GOT3 (cell line): ENCODE data around the gene GFOD2.
"Not testable (repeated sequence)": the region's sequence is repeated elsewhere in the genome, so short reads cannot be mapped to it uniquely, and the experiment has no call there.

Experiments used
- DNase-seq: peaks from one replicate; lab custom pipeline; 2025; ENCODE audit warnings: mixed read lengths; lab: John Stamatoyannopoulos, UW

GFOD2 gene

GRCh38 chr16:67719048-67719777, at the start of gene GFOD2:
GFOD2 (minus strand) TSS chr16:67719316; CDS start chr16:67685715, 33,601 bp downstream.
- peak; percentile 84 for DNase-seq

- no peak for DNase-seq
These were observed 48.8 kb upstream of the GFOD2 start for GRCh38 chr16:67767953-67768352.

- DNase-seq = no peak
These were observed 47.2 kb upstream of the GFOD2 start for GRCh38 chr16:67766291-67766690.

GRCh38 chr16:67764158-67764667, 45.1 kb upstream of the GFOD2 start:
- DNase-seq = no peak

- DNase-seq = no peak
These were observed 44.0 kb upstream of the GFOD2 start for GRCh38 chr16:67763066-67763465.

GRCh38 chr16:67762385-67762784, 43.3 kb upstream of the GFOD2 start:
- no peak for DNase-seq

- DNase-seq = no peak
These were observed 42.8 kb upstream of the GFOD2 start for GRCh38 chr16:67761924-67762323.

- no peak for DNase-seq
These were observed 41.8 kb upstream of the GFOD2 start for GRCh38 chr16:67760956-67761230.

GRCh38 chr16:67760206-67760955, 41.3 kb upstream of the GFOD2 start:
- no peak for DNase-seq

- DNase-seq = no peak
These were observed 39.9 kb upstream of the GFOD2 start for GRCh38 chr16:67758966-67759365.

GRCh38 chr16:67758006-67758405, 38.9 kb upstream of the GFOD2 start:
- DNase-seq = no peak

- DNase-seq = no peak
These were observed 33.5 kb upstream of the GFOD2 start for GRCh38 chr16:67752641-67753040.

GRCh38 chr16:67751331-67751730, 32.2 kb upstream of the GFOD2 start:
- not testable (repeated sequence) for DNase-seq

GRCh38 chr16:67750466-67750865, 31.4 kb upstream of the GFOD2 start:
- no peak for DNase-seq

- no peak for DNase-seq
These were observed 30.4 kb upstream of the GFOD2 start for GRCh38 chr16:67749436-67750078.

- no peak for DNase-seq
These were observed 29.7 kb upstream of the GFOD2 start for GRCh38 chr16:67748834-67749233.

- DNase-seq = no peak
These were observed 27.7 kb upstream of the GFOD2 start for GRCh38 chr16:67746846-67747245.

- DNase-seq = no peak
These were observed 22.0 kb upstream of the GFOD2 start for GRCh38 chr16:67741118-67741517.

GRCh38 chr16:67740391-67740790, 21.3 kb upstream of the GFOD2 start:
- no peak for DNase-seq

GRCh38 chr16:67736858-67737257, 17.7 kb upstream of the GFOD2 start:
- no peak for DNase-seq

- no peak for DNase-seq
These were observed 15.7 kb upstream of the GFOD2 start for GRCh38 chr16:67734731-67735201.

- DNase-seq = no peak
These were observed 14.8 kb upstream of the GFOD2 start for GRCh38 chr16:67733734-67734470.
